Stimulated activated CD8-positive, alpha-beta memory T cell treated with anti-CD3 and anti-CD28 coated beads, Interleukin-7, amount 100 ng/mL, for 4 hours (primary cell): ENCODE results near the gene MTX1.
"Not testable (repeated sequence)": the region's sequence is repeated elsewhere in the genome, so short reads cannot be mapped to it uniquely, and the experiment has no call there.

ENCODE experiments used
- DNase-seq, 2 donors: peaks; one replicate each; pipeline ENCODE4 v3.0.0-alpha.2; 2020; ENCODE audit warnings: low read depth in 2 of 2

Gene MTX1

GRCh38 chr1:155235375-155235774 lies 26.9 kb downstream of the MTX1 start:
- not testable (repeated sequence) for DNase-seq

GRCh38 chr1:155236451-155236850 lies 28.0 kb downstream of the MTX1 start:
- no peak for DNase-seq

- peak; percentile 47 to 68 for DNase-seq
Measured at GRCh38 chr1:155241069-155241679, 32.7 kb downstream of the MTX1 start.

- DNase-seq = no peak
Measured at GRCh38 chr1:155241841-155242264, 33.4 kb downstream of the MTX1 start.

DNA sequence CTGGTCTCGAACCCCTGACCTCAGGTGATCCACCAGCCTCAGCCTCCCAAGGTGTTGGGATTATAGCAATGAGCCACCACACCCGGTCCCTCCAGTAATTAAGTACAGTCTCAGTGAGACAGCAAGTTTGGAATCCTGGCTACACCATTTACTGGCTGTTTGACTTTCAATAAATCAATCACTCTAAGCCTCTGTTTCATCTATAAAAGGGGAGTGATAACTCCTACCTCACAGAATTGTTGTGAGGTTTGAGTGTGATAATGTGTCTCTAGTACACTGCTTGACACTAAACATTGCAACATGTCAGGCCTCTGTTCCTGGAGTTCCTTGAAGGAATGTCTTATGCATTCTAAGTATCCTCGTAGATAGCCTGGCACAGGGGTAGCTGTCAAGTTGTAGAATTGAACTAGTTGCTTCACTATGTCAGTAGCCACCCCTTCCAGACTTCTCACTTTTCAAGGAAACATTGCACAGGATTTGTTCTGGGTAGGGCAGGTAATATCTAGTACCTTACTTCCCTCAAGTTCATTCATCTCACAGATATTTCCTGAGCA lies 34.4 kb downstream of the MTX1 start:
- DNase-seq = no peak

- DNase-seq = peak; percentile 87 to 91
Measured at GRCh38 chr1:155244368-155245162, 36.1 kb downstream of the MTX1 start.

- DNase-seq = no peak
Measured at GRCh38 chr1:155245163-155245524, 36.6 kb downstream of the MTX1 start.

DNA sequence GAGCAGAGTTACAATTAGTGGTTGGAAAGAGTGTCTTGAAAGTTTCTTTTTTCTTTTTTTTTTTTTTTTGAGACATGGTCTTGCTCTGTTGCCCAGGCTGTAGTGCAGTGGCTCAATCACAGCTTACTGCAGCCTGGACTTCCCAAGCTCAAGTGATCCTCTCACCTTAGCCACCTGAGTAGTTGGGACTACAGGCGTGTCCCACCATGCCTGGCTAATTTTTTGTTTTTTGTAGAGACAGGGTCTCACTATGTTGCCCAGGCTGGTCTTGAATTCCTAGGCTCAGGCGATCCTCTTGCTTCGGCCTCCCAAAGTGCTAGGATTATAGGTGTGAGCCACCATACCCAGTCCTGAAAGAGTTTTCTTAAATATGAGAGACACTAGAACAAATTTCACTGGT lies 38.3 kb downstream of the MTX1 start:
- DNase-seq = not testable (repeated sequence)

- DNase-seq = no peak
Measured at GRCh38 chr1:155247667-155248553, 39.4 kb downstream of the MTX1 start.

GRCh38 chr1:155250246-155250632 lies 41.7 kb downstream of the MTX1 start:
- no peak for DNase-seq

GRCh38 chr1:155250633-155251449 lies 42.3 kb downstream of the MTX1 start:
- peak; percentile 88 to 89 for DNase-seq

DNA sequence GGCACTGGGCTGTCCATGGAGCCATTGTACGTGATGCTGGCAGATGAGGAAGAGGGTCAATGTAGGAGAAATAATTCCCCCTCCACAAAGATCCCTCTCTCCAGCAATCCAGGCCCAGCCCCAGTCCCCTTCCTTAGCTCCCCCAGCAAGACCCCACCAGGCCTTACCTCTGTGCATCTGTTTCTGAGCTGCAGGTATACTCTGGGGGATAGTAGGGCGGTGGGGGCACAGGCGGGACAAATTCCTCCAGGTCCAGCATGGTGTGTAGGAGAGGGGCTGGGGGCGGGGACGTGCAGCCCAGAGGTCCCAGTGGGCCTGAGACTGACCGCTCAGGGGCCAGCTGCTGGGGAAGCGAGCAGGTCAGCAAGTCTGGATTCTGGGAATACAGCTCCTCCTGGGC lies 43.1 kb downstream of the MTX1 start:
- DNase-seq = no peak

DNA sequence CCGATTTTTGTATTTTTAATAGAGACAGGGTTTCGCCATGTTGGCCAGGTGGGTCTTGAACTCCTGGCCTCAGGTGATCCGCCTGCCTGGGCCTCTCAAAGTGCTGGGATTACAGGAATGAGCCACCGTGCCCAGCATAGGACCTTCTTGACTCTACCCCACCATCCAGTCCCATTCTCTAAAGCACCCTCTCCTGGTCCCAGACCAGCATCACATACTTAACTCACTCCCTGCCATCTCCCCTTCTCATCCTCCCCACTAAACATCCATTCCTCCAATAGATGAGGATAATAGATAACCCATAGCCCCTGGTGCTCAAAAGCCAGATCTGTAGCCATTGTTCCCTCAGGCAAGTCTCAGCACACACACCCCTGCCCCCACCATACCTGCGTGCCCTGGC lies 44.7 kb downstream of the MTX1 start:
- DNase-seq = no peak

DNA sequence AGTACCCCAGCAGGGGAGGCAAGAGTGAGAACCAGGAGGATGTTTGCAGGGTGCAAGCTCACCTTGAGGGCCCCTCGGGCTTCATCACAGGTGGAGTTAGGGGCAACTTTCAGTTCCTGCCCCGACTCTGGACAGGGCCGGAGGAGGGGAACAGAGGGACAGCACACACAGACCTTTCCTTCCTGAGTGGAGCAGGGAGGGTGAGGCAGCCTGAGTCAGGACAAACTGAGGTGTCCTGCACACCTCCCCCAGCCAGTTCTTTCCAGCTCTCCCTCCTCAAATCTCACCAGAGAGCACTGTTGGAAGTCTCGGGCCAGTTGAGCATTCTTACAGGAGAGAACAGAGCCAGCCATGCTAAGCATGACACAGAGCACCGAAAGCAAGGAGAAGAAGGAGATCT lies 45.3 kb downstream of the MTX1 start:
- DNase-seq = no peak

DNA sequence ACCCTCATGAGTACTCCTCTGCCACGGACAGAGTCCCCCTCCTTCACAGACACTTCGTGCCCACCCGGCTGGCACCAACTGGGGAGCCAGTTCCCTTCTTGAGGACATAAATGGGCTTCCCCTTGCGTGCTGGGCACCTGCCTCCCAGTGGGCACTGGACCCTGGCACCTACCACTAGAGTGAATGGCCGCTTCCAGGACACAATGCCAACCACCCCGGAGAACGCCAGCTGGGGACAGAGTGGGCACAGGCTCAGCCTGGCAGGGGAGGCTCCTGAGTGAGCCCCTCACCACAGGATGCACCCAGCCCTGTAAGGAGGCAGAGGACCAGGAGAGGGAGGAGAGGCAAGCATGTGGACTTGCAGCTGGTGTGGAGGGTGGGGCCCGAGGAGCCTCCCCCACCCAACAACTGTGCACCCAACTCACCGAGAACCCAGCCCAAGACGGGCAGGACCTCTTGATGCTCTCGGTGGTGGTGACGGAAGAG lies 45.8 kb downstream of the MTX1 start:
- DNase-seq = no peak

DNA sequence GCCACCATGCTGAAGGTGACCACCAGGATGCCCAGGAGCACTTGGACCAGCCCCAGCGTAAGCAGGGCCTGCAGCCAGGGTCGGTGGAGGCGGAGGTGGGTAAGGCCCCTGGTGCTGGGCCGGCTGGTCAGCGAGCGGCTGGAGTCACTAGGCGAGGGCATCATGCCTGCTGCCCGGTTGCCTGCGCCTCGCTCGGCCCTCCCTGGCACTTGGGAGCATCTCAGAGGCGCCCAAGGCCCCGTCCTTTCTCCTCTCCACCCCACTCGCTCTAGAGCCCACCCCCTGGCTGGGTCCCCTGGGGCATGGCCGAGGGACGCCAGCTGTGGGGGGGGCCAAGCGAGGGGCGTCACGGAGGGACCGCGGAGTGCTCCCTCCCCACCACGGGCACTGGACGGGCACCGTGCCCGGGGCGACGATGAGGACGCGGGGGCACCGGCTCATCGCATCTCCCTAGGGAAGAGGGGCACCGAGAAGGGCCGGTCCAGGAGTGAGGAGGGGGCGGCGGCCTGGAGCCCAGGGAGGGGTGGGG lies 46.3 kb downstream of the MTX1 start:
- DNase-seq = no peak

GRCh38 chr1:155255243-155256007 lies 46.9 kb downstream of the MTX1 start, which contains the start of gene ENTREP3:
Gene ENTREP3 (minus strand): TSS chr1:155255483. CDS start chr1:155254877, 606 bp downstream.
- DNase-seq = peak; percentile 51 to 67

DNA sequence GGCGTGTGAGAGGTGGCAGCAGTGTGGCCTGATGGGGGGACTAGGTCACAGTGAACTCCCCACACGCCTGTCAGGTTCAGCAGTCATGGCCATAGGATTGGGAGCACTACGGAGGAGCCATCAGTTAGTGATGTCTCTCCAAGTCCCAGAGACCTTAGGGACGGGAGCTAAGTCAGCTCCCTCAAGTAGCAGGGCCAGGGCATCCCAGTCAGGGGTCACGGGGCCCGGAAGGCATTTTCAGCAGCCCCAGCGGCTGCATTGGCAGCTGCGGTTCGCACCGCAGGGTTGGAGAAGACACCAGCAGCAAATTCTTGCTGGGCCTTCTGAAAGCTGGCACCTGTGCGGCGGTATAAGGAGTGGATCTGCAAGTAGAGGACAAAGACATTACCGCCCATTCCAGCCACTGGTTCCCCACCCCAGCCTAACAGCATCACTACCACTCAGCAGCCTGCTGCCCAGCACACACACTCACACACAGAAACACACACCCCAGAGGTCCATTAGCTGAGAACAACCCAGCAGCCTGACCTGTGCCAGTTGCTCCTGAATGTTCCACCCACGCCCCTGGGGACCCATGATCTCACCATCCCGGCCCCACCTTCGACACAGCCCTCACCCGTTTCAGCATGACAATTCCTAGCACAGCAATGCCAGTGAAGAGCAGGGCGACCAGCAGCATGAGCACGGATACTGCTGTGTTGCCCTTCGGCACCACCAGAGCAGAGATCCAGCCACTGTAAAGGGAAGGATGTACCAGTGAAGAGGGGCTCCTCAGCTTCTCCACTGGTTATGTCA lies 47.8 kb downstream of the MTX1 start:
- no peak for DNase-seq

GRCh38 chr1:155260276-155260675 lies 51.8 kb downstream of the MTX1 start:
- no peak for DNase-seq
